Osteocyte (in vitro differentiated cells): Measurements from ENCODE around the gene EFNA5. TPM values are rescaled to one million over a fixed set of nuclear protein-coding genes. Genes with fewer than 3 reads are reported as not detected.

Experiments used
- DNase-seq: peaks from one replicate; pipeline ENCODE4 v3.0.0; 2021; ENCODE audit warnings: mixed read lengths; ENCODE audit not compliant: unreplicated experiment; ENCODE audit errors: extremely low spot score
- H3K27ac Mint-ChIP-seq: one replicate; pipeline ENCODE4 v1.8.0; 2021; ENCODE audit warnings: mild to moderate bottlenecking, mixed read lengths; ENCODE audit not compliant: unreplicated experiment
- H3K27me3 Mint-ChIP-seq: one replicate; pipeline ENCODE4 v1.8.0; 2021; ENCODE audit warnings: mixed read lengths; ENCODE audit not compliant: unreplicated experiment
- H3K36me3 Mint-ChIP-seq: one replicate; pipeline ENCODE4 v1.8.0; 2021; ENCODE audit warnings: mixed read lengths; ENCODE audit not compliant: unreplicated experiment
- H3K4me1 Mint-ChIP-seq: one replicate; pipeline ENCODE4 v1.8.0; 2021; ENCODE audit warnings: mixed read lengths; ENCODE audit not compliant: unreplicated experiment
- H3K4me3 Mint-ChIP-seq: one replicate; pipeline ENCODE4 v1.8.0; 2021; ENCODE audit warnings: mild to moderate bottlenecking, moderate library complexity, mixed read lengths; ENCODE audit not compliant: unreplicated experiment
- H3K9me3 Mint-ChIP-seq: one replicate; pipeline ENCODE4 v1.8.0; 2021; ENCODE audit warnings: mixed read lengths; ENCODE audit not compliant: unreplicated experiment
- CTCF ChIP-seq: fragments of 200-600 bp; sonication (generic); IDR thresholded peaks from 2 replicates; pipeline ENCODE4 v1.5.0; 2021; ENCODE audit warnings: antibody characterized with exemption, mild to moderate bottlenecking, moderate library complexity
- total RNA-seq: library from RNA; stranded (reverse); gene quantifications from 2 replicates; pipeline ENCODE4 v1.2.1, GENCODE V29; 2021

The EFNA5 gene
- total RNA-seq, 1 donor from 2014 or later, result 34.2 TPM

GRCh38 chr5:107449369-107449768 lies 221.4 kb downstream of the EFNA5 start:
- H3K4me1 Mint-ChIP-seq, result no peaks in the 10 kb centered on the region
- TF ChIP-seq CTCF, result no peak
- H3K27me3 Mint-ChIP-seq, result no peaks in the 10 kb centered on the region
- no peak overlapping the region for H3K27ac Mint-ChIP-seq
- DNase-seq, result no peak
- no peaks in the 10 kb centered on the region for H3K36me3 Mint-ChIP-seq
- H3K4me3 Mint-ChIP-seq, result no peak overlapping the region
- H3K9me3 Mint-ChIP-seq, result no peaks in the 10 kb centered on the region

- Mint-ChIP-seq H3K27ac (no peak overlapping the region), H3K9me3 (no peaks in the 10 kb centered on the region), H3K4me3 (no peak overlapping the region), H3K4me1 (peaks cover 2% of the 10 kb centered on the region), H3K36me3 (no peaks in the 10 kb centered on the region), H3K27me3 (no peaks in the 10 kb centered on the region)
- DNase-seq, result no peak
- TF ChIP-seq CTCF, result no peak
These were observed 223.2 kb downstream of the EFNA5 start for GRCh38 chr5:107447587-107447986.

GRCh38 chr5:107446972-107447371 lies 223.8 kb downstream of the EFNA5 start:
- no peak overlapping the region for H3K27ac Mint-ChIP-seq

GRCh38 chr5:107444300-107444699 lies 226.4 kb downstream of the EFNA5 start:
- peaks cover 2% of the 10 kb centered on the region for H3K4me1 Mint-ChIP-seq
- no peak for DNase-seq
- H3K9me3 Mint-ChIP-seq, result no peaks in the 10 kb centered on the region
- no peak for TF ChIP-seq CTCF
- H3K4me3 Mint-ChIP-seq, result no peak overlapping the region
- no peak overlapping the region for H3K27ac Mint-ChIP-seq
- no peaks in the 10 kb centered on the region for H3K27me3 Mint-ChIP-seq
- peaks cover 2% of the 10 kb centered on the region for H3K36me3 Mint-ChIP-seq

More at GRCh38 chr5:107446972-107447371, 223.8 kb downstream of the EFNA5 start:
- H3K4me3 Mint-ChIP-seq, result no peak overlapping the region
- DNase-seq, result no peak
- TF ChIP-seq CTCF, result no peak
- H3K4me1 Mint-ChIP-seq, result peaks cover 2% of the 10 kb centered on the region
- H3K27me3 Mint-ChIP-seq, result no peaks in the 10 kb centered on the region
- no peaks in the 10 kb centered on the region for H3K36me3 Mint-ChIP-seq
- no peaks in the 10 kb centered on the region for H3K9me3 Mint-ChIP-seq

GRCh38 chr5:107443897-107444296 lies 226.8 kb downstream of the EFNA5 start:
- no peaks in the 10 kb centered on the region for H3K27me3 Mint-ChIP-seq
- H3K4me3 Mint-ChIP-seq, result no peak overlapping the region
- no peak overlapping the region for H3K27ac Mint-ChIP-seq
- peaks cover 2% of the 10 kb centered on the region for H3K4me1 Mint-ChIP-seq
- no peak for DNase-seq
- peaks cover 5% of the 10 kb centered on the region for H3K36me3 Mint-ChIP-seq
- TF ChIP-seq CTCF, result no peak
- no peaks in the 10 kb centered on the region for H3K9me3 Mint-ChIP-seq
